Measurements from ENCODE around the gene IFFO2. TPM values are rescaled to one million over a fixed set of nuclear protein-coding genes. Genes with fewer than 3 reads are reported as not detected.

Gene IFFO2
- total and polyA plus RNA-seq, 4 donors: 6.6 to 19.7 (median 13.5) TPM

DNA sequence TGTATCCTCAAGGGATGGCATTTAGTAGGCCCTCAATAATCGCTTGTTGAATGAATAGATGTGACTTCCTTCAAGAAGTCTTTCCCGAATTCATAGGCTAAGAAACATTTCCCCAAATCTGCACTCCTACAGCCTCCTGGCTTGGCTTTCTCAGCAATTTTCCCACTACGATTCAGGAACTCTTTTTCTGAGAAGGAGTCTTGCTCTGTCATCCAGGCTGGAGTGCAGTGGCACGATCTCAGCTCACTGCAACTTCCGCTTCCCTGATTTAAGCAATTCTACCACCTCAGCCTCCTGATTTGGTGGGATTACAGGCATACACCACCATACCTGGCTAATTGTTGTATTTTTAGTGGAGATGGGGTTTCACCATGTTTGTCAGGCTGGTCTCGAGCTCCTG is 37.9 kb upstream of the IFFO2 start:
- H3K4me1 ChIP-seq (ENCODE audit: control insufficient read depth, insufficient read depth, low read length): peaks cover 14% of the 10 kb centered on the region
- WGBS (ENCODE audit: insufficient coverage): 100% methylated on average over 1 of the region's 6 CpGs
- H3K27ac ChIP-seq (ENCODE audit: low read depth, low read length): no peak overlapping the region
- H3K27me3 ChIP-seq (ENCODE audit: control insufficient read depth, insufficient read depth, low read length): no peaks in the 10 kb centered on the region
- no peaks in the 10 kb centered on the region for H3K9me3 ChIP-seq (ENCODE audit: control insufficient read depth, insufficient read depth, low read length)
- no peak for DNase-seq (ENCODE audit: low read depth in 4 of 6, low spot score in 6 of 6)
- no peaks in the 10 kb centered on the region for H3K36me3 ChIP-seq (ENCODE audit: control insufficient read depth, insufficient read depth, low read length)
- H3K4me3 ChIP-seq (ENCODE audit: low read depth, low read length): no peak overlapping the region

DNA sequence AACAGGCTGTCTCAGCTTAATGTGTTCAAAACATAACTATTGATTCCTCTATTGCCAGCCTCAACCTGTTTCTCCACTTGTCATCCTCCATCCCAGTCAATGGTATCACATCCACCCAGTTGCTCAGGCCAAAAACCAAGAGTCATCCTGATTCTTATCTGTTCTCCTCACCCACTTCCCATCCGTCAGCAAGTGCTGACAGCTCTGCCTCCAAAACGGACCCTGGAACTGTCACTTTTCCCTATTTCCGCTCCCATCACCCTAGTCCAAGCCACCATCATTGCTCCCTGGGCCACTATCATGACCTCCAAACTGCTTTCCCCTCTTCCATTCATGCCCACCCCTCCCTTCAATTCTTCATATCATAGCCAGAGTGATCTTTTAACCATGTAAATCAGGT is 36.2 kb upstream of the IFFO2 start:
- 94% methylated on average over 3 of the region's 3 CpGs for WGBS (ENCODE audit: insufficient coverage)
- Histone ChIP-seq H3K36me3 (ENCODE audit: control insufficient read depth, insufficient read depth, low read length) (no peaks in the 10 kb centered on the region), H3K27ac (ENCODE audit: low read depth, low read length) (no peak overlapping the region), H3K9me3 (ENCODE audit: control insufficient read depth, insufficient read depth, low read length) (no peaks in the 10 kb centered on the region), H3K27me3 (ENCODE audit: control insufficient read depth, insufficient read depth, low read length) (no peaks in the 10 kb centered on the region), H3K4me3 (ENCODE audit: low read depth, low read length) (no peak overlapping the region), H3K4me1 (ENCODE audit: control insufficient read depth, insufficient read depth, low read length) (peaks cover 14% of the 10 kb centered on the region)
- no peak for DNase-seq (ENCODE audit: low read depth in 4 of 6, low spot score in 6 of 6)

DNA sequence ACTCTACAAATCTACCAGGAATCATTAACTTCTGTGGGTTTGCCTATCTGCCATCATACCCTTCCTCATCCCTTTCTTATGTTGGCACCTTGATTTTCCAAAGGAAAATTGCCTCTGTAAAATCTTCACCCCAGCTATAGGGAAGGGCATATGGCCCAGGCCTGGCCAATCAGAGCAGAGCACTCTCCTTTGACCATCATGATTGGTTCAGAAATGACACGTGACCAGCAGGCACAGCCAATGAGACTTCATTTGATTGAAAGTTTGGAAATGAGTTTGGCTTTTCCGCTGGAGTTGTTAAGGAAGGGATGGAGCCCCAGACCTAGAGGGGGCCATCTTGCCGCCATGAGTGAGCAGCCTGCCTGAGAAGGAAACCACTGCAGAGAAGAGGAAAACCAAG is 35.1 kb upstream of the IFFO2 start:
- no peak overlapping the region for H3K4me3 ChIP-seq (ENCODE audit: low read depth, low read length)
- WGBS (ENCODE audit: insufficient coverage): 96% methylated on average over 3 of the region's 3 CpGs

DNA sequence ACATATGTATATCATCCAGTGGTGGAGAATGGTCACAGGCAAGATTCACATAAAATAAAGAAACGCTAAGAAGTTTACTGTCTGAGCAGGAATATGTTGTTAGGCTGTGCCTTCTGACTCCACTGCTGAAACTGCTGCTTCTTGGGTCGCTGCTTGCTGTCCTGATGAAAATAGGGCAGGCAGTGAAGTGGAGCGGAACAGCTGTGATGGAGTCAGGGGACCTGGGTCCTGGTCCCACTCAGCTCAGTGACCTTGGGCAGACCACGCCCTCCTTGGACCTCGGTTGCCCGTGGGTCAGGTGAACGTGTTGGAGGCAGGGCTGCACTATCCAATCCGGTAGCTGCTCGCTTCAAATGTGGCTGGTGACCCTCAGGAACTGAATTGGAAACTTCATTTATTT is 33.4 kb upstream of the IFFO2 start:
- no peak overlapping the region for H3K4me3 ChIP-seq (ENCODE audit: low read depth, low read length)
- no peak for DNase-seq (ENCODE audit: low read depth in 4 of 6, low spot score in 6 of 6)
- H3K36me3 ChIP-seq (ENCODE audit: control insufficient read depth, insufficient read depth, low read length): no peaks in the 10 kb centered on the region
- no peaks in the 10 kb centered on the region for H3K27me3 ChIP-seq (ENCODE audit: control insufficient read depth, insufficient read depth, low read length)
- H3K9me3 ChIP-seq (ENCODE audit: control insufficient read depth, insufficient read depth, low read length): no peaks in the 10 kb centered on the region
- peaks cover 8% of the 10 kb centered on the region for H3K4me1 ChIP-seq (ENCODE audit: control insufficient read depth, insufficient read depth, low read length)
- no peak overlapping the region for H3K27ac ChIP-seq (ENCODE audit: low read depth, low read length)
- 77% methylated on average over 6 of the region's 9 CpGs for WGBS (ENCODE audit: insufficient coverage)

More for the DNA sequence above, 35.1 kb upstream of the IFFO2 start:
- no peak for DNase-seq (ENCODE audit: low read depth in 4 of 6, low spot score in 6 of 6)
- Histone ChIP-seq H3K27ac (ENCODE audit: low read depth, low read length) (no peak overlapping the region), H3K4me1 (ENCODE audit: control insufficient read depth, insufficient read depth, low read length) (peaks cover 8% of the 10 kb centered on the region), H3K27me3 (ENCODE audit: control insufficient read depth, insufficient read depth, low read length) (no peaks in the 10 kb centered on the region), H3K9me3 (ENCODE audit: control insufficient read depth, insufficient read depth, low read length) (no peaks in the 10 kb centered on the region), H3K36me3 (ENCODE audit: control insufficient read depth, insufficient read depth, low read length) (no peaks in the 10 kb centered on the region)

DNA sequence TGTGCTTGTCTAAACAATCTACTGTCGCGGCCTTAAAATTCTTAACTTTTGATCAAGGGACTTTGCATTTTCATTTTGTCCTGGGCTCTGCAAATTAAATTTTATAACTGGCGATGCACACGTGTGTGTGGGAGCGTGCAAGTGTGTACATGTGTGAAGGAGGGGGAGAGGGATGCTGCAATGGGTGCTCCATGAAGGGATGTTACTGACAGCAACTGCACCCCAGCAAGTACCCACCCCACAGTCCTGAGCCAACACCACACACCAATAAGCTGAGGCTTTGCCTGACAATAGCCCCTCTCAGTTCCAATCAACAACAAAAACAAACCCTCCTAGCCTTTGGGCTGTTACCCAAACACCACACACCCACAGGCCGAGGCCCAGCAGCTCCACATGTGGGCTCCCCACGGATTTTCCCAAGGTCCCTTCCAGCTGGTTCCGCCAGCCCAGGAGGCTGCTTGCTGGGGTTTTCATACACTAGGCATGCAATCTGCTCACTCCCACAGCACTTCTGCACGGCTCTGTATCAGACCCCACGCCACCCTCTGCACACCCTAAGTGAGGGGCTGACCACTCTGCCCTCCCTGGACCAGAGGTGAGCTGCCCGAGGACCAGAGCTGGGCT is 32.8 kb upstream of the IFFO2 start:
- DNase-seq (ENCODE audit: low read depth in 4 of 6, low spot score in 6 of 6): no peak
- H3K9me3 ChIP-seq (ENCODE audit: control insufficient read depth, insufficient read depth, low read length): no peaks in the 10 kb centered on the region
- 69% methylated on average over 7 of the region's 11 CpGs for WGBS (ENCODE audit: insufficient coverage)

DNA sequence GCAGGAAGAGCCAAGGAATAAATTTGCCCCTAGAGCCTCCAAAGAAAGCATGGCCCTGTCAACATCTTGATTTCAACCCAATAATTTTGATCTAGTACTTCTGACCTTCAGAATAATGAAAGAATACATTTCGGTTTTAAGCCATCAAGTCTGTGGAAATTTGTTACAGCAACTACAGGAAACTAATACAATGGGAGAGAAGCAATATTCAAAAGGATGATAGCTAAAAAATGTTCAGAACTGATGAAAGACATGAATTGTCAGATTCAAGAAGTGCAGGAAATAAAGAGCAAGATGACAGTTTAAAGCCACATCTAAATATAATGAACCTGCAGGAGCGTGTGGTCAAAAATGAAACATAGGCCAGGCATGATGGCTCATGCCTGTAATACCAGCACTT is 24.8 kb upstream of the IFFO2 start:
- Histone ChIP-seq H3K9me3 (ENCODE audit: control insufficient read depth, insufficient read depth, low read length) (peaks cover 3% of the 10 kb centered on the region), H3K4me1 (ENCODE audit: control insufficient read depth, insufficient read depth, low read length) (no peaks in the 10 kb centered on the region), H3K36me3 (ENCODE audit: control insufficient read depth, insufficient read depth, low read length) (no peaks in the 10 kb centered on the region), H3K27ac (ENCODE audit: low read depth, low read length) (no peak overlapping the region), H3K27me3 (ENCODE audit: control insufficient read depth, insufficient read depth, low read length) (peaks cover 3% of the 10 kb centered on the region), H3K4me3 (ENCODE audit: low read depth, low read length) (no peak overlapping the region)
- DNase-seq (ENCODE audit: low read depth in 4 of 6, low spot score in 6 of 6): no peak
- WGBS (ENCODE audit: insufficient coverage): no CpG with 5 or more reads among the region's 2 CpGs

More for the DNA sequence above, 32.8 kb upstream of the IFFO2 start:
- Histone ChIP-seq H3K4me3 (ENCODE audit: low read depth, low read length) (no peak overlapping the region), H3K4me1 (ENCODE audit: control insufficient read depth, insufficient read depth, low read length) (peaks cover 8% of the 10 kb centered on the region), H3K36me3 (ENCODE audit: control insufficient read depth, insufficient read depth, low read length) (no peaks in the 10 kb centered on the region), H3K27me3 (ENCODE audit: control insufficient read depth, insufficient read depth, low read length) (no peaks in the 10 kb centered on the region), H3K27ac (ENCODE audit: low read depth, low read length) (no peak overlapping the region)

DNA sequence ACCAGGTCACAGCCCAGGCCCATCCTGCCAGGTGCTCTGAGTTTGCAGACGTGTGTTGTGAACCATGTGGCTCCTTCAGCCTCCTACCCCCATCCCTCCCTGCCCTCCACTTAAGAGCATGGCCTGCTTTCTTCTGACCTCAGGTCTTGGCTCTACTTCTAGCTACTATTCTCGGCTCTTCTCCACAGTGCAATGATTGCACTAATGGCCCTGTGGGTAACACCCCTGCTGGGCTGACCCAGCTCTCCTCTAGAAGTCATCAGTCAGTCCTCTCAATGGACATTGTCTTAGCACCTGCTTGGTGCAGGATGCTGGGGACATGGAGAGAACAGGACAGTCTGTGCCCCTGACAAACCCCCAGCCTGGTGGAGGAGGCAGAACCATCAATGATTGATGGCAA is 22.2 kb upstream of the IFFO2 start:
- peaks cover 14% of the 10 kb centered on the region for H3K4me1 ChIP-seq (ENCODE audit: control insufficient read depth, insufficient read depth, low read length)
- 69% methylated on average over 2 of the region's 2 CpGs for WGBS (ENCODE audit: insufficient coverage)
- peaks cover 3% of the 10 kb centered on the region for H3K9me3 ChIP-seq (ENCODE audit: control insufficient read depth, insufficient read depth, low read length)
- H3K4me3 ChIP-seq (ENCODE audit: low read depth, low read length): no peak overlapping the region
- H3K27ac ChIP-seq (ENCODE audit: low read depth, low read length): no peak overlapping the region
- no peak for DNase-seq (ENCODE audit: low read depth in 4 of 6, low spot score in 6 of 6)
- H3K36me3 ChIP-seq (ENCODE audit: control insufficient read depth, insufficient read depth, low read length): no peaks in the 10 kb centered on the region
- H3K27me3 ChIP-seq (ENCODE audit: control insufficient read depth, insufficient read depth, low read length): peaks cover 3% of the 10 kb centered on the region

DNA sequence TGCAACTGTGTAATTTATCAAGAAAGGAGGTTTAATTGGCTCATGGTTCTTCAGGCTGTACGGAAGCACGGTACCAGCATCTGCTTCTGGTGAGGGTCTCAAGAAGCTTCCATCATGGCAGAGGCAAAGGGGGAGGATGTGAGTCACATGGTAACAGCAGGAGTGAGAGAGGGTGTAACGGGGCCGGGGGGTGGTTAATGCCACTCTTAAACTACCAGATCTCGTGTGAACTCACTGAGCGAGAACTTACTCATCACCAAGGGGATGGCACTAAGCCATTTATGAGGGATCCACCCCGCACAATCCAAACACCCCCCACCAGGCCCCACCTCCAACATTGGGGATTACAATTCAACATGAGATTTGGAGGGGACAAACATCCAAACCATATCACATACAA is 21.0 kb upstream of the IFFO2 start:
- Histone ChIP-seq H3K36me3 (ENCODE audit: control insufficient read depth, insufficient read depth, low read length) (no peaks in the 10 kb centered on the region), H3K4me3 (ENCODE audit: low read depth, low read length) (no peak overlapping the region), H3K9me3 (ENCODE audit: control insufficient read depth, insufficient read depth, low read length) (peaks cover 3% of the 10 kb centered on the region), H3K27ac (ENCODE audit: low read depth, low read length) (no peak overlapping the region), H3K4me1 (ENCODE audit: control insufficient read depth, insufficient read depth, low read length) (peaks cover 20% of the 10 kb centered on the region), H3K27me3 (ENCODE audit: control insufficient read depth, insufficient read depth, low read length) (peaks cover 3% of the 10 kb centered on the region)
- no peak for DNase-seq (ENCODE audit: low read depth in 4 of 6, low spot score in 6 of 6)
- WGBS (ENCODE audit: insufficient coverage): 50% methylated on average over 2 of the region's 7 CpGs

DNA sequence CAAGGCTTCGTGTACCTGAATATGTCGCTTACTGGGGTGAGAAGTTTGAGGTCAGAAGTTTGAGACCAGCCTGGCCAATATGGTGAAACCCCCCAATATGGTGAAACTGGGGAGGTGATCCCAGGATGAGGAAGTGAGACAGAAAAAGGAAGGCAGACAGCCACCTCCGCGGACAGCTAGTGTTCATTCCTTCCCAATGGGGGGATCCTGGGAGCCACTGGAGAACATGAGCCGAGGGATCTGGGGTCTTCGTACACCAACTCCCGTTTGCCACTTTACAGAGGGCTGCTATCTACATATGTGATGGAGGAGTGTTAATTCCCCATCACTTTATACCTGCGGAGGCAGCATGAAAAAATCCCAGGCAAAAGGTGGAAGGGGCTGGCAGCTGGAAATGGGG is 19.6 kb upstream of the IFFO2 start:
- Histone ChIP-seq H3K27me3 (ENCODE audit: control insufficient read depth, insufficient read depth, low read length) (peaks cover 3% of the 10 kb centered on the region), H3K4me3 (ENCODE audit: low read depth, low read length) (no peak overlapping the region), H3K27ac (ENCODE audit: low read depth, low read length) (no peak overlapping the region), H3K9me3 (ENCODE audit: control insufficient read depth, insufficient read depth, low read length) (no peaks in the 10 kb centered on the region), H3K36me3 (ENCODE audit: control insufficient read depth, insufficient read depth, low read length) (no peaks in the 10 kb centered on the region), H3K4me1 (ENCODE audit: control insufficient read depth, insufficient read depth, low read length) (peaks cover 20% of the 10 kb centered on the region)
- no CpG with 5 or more reads among the region's 8 CpGs for WGBS (ENCODE audit: insufficient coverage)
- no peak for DNase-seq (ENCODE audit: low read depth in 4 of 6, low spot score in 6 of 6)

DNA sequence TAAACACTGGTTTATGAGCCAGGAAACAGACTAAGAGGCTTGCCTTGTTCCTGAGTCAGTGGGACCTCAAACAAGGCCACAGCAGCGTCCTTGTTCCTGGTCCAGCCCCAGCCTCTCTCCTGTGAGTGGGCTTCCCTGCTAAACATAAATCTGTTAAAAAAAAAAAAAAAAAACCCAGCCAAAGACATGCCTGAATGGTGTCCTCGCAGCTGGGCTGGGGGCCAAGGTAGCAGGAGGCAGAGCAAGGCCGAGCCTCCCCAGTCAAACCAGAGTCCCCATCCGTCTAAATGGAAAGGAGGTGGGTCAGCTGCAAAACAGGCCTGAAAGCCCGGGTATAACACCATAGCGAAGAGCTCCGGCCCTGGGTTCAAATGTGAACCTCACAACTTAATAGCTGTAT is 18.1 kb upstream of the IFFO2 start:
- 48% methylated on average over 7 of the region's 7 CpGs for WGBS (ENCODE audit: insufficient coverage)
- Histone ChIP-seq H3K27ac (ENCODE audit: low read depth, low read length) (peak overlapping the region; percentile 40), H3K9me3 (ENCODE audit: control insufficient read depth, insufficient read depth, low read length) (no peaks in the 10 kb centered on the region), H3K36me3 (ENCODE audit: control insufficient read depth, insufficient read depth, low read length) (no peaks in the 10 kb centered on the region), H3K27me3 (ENCODE audit: control insufficient read depth, insufficient read depth, low read length) (no peaks in the 10 kb centered on the region), H3K4me3 (ENCODE audit: low read depth, low read length) (no peak overlapping the region), H3K4me1 (ENCODE audit: control insufficient read depth, insufficient read depth, low read length) (peaks cover 20% of the 10 kb centered on the region)
- peak in 3 of 6 donors; percentile 50 to 81 (median 66) for DNase-seq (ENCODE audit: low read depth in 4 of 6, low spot score in 6 of 6)
